HG02798 (cell line): ENCODE results near the gene MTURN.
"Not testable (repeated sequence)": the region's sequence is repeated elsewhere in the genome, so short reads cannot be mapped to it uniquely, and the experiment has no call there.

Source experiments
- ATAC-seq: cut with Tn5 transposase; IDR thresholded peaks from one replicate; pipeline ENCODE4 v1.9.1; 2021; ENCODE audit warnings: mild to moderate bottlenecking; ENCODE audit not compliant: unreplicated experiment, poor library complexity

The MTURN gene

DNA sequence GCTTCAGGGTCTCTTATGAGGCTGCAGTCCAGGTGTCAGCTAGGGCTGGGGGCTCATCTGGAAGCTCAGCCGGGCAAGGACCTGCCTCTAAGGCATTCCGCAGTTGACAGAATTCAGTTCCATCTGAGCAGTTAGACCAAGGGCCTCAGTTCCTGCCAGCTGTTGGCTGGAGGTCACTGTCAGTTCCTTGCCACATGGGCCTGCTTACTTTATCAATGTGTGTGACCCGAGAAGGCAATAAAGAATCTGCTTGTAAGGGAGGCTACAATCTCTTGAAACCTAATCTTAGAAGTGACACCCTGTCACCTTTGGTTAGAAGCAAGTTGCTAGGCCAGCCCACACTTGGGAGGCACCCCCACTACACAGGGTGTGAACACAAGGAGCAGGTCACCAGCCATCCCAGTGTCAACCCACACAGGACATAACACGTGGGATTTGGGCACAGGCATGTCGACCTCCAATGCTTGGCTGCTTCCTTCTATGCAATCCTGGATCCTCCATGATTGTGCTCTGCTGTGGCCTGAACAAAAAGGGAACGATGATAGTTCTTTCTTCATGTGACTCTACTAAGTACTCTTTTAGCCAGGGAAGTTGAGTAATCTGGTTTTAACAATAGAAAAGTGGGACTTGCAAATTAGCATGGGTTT, 41.8 kb downstream of the MTURN start:
- no peak for ATAC-seq

- ATAC-seq: no peak
These were observed 42.4 kb downstream of the MTURN start for GRCh38 chr7:30177186-30177585.

GRCh38 chr7:30177965-30178364, 43.2 kb downstream of the MTURN start:
- ATAC-seq: no peak

GRCh38 chr7:30178748-30179436, 44.1 kb downstream of the MTURN start:
- peak; percentile 92 for ATAC-seq

- no peak for ATAC-seq
These were observed 45.9 kb downstream of the MTURN start for GRCh38 chr7:30180718-30181117.

DNA sequence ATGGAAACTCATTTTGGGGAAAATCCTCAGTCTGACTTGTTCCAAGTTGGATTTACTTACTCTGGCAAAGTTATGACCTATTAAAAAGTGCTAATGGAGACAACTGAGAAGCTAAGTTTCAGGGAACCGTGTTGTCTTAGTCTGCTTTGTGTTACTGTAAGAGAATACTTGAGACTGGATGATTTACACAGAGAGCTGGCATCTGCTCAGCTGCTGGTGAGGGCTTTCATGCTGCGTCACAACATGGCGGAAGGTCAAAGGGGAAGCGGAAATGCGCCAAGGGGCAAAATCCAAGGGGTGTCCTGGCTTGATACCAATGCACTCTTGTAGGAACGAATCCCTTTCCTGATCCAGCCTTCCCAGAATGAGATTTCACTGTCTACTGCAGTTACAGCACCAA, 46.4 kb downstream of the MTURN start:
- ATAC-seq: no peak

- ATAC-seq: no peak
These were observed 47.1 kb downstream of the MTURN start for GRCh38 chr7:30181736-30182522.

- no peak for ATAC-seq
These were observed 48.0 kb downstream of the MTURN start for GRCh38 chr7:30182814-30183213.

DNA sequence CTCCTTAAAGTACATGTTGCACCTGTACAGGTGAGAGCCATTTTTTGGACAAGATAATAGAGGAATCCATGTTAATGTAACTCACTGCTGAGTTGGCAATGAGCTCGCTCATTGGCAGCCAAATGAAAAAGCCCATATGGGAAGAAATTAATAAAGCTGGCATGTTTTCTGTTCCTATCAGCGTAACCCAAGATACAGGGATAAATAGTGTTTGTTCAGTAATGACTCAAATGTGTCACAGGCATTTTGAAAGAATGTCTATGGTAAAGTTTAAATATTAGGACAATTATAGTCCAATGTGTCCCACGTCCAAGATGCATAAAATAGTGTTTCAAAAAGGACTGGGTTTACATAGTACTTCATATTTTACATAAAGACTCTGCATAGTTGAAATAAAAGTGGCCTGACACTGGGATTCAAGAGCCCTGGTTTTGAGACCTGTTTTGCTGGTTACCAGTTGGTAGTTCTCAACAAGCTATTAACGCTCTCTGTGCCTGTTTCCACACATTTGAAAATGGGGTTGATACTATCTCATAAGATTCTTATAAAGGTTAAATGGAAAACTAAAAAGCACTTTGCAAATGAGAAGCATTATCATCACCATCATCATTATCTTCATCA, 49.1 kb downstream of the MTURN start:
- ATAC-seq: no peak

GRCh38 chr7:30184791-30185487, 50.2 kb downstream of the MTURN start:
- no peak for ATAC-seq

DNA sequence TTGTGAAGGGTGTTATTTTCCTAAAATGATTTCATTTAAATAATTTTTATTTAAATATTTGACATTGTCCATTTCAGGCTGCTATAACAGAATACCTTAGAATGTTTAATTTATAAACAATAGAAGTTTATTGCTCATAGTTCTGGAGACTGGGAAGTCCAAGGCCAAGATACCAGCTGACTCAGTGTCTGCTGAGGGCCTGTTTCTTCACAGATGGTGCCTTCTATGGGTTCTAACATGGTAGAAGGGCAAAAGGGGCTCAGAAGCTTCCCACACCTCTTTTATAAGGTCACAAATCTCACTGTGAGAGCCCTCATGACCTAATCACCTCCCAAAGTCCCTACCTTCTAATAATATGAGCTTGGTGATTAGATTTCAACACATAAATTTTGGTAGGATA, 50.7 kb downstream of the MTURN start:
- ATAC-seq: no peak

GRCh38 chr7:30186725-30187124, 51.9 kb downstream of the MTURN start:
- no peak for ATAC-seq

- no peak for ATAC-seq
These were observed 52.7 kb downstream of the MTURN start for GRCh38 chr7:30187513-30187912.

- not testable (repeated sequence) for ATAC-seq
These were observed 53.6 kb downstream of the MTURN start for GRCh38 chr7:30188381-30188780.

- no peak for ATAC-seq
These were observed 54.0 kb downstream of the MTURN start for GRCh38 chr7:30188811-30189210.

GRCh38 chr7:30191809-30192208, 57.0 kb downstream of the MTURN start:
- no peak for ATAC-seq

- ATAC-seq: no peak
These were observed 58.7 kb downstream of the MTURN start for GRCh38 chr7:30193336-30193943.

DNA sequence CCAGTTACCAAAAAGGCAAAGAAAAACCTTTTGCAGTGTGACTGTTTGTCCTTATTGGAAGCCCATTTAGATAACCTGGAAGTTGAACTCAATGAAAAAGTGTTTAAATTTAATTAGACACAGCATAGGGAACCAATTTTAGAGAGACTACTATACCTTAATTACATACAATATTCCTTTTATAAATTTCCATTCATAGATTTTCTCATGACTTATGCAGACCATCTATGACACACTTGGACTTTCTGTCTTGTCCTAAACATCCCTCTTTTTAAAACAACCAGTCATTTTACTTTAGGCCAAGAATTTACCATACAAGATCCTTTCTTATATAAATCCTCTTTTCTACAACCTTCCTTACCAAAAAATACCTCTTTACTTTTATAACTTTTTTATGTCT, 61.6 kb downstream of the MTURN start:
- no peak for ATAC-seq

DNA sequence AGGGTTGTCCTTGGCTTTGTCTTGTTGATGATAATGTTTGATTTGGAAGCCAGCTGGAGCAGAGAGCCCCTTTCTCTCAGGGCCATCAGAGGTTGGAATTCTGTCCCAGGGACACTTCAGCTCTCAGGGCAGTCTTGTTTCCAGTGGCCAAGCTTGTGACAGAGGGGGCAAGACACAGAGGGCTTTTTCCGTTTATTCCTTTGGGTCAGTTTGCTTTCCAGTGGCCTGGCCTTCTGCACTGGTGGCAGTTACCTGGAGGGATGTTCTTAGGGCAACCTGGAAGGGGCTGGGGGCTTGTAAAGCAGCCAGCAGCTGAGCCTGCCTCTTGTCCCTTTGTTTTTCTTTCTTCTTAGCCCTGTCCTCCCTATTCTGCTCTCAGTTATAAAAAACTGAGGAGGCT, 62.7 kb downstream of the MTURN start:
- ATAC-seq: no peak

DNA sequence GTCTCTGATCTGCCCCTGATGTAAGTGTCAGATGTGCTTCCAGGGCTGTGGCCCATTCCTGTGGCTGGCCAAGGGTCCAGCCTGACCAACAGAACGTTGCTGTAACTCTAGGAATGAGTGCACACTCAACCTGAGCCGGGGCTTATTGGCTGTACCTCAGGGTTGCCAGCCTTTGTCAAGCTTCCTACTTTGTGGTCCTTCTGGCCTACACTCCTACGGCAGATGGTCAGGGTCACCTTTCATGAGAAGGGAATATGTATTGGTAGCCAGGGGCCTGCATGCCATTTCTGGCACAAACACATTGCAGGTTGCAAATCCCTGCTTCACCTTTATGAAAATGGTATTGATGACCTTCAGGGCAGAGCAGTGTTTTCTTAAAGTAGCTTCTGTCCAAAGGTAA, 64.5 kb downstream of the MTURN start:
- no peak for ATAC-seq
